Liver (tissue), 3 donors: ENCODE results near the gene BTN1A1.

ENCODE experiments used
- ATF3 ChIP-seq: IDR thresholded peaks from 2 replicates; pipeline ENCODE4 v1.6.1; 2016; ENCODE audit warnings: antibody characterized with exemption
- EGR1 ChIP-seq, 2 donors: IDR thresholded peaks; 2 replicates each; pipeline ENCODE4 v1.6.1; 2016 to 2018; ENCODE audit warnings: antibody characterized with exemption in 2 of 2, low read depth in 2 of 2
- GABPA ChIP-seq, 2 donors: IDR thresholded peaks in 1 of 2; conservative IDR thresholded peaks in 1 of 2; 2 replicates each; pipeline ENCODE4 v1.6.1; 2016; ENCODE audit warnings: antibody characterized with exemption in 2 of 2, mild to moderate bottlenecking in 1 of 2, moderate library complexity in 1 of 2
- HNF4G ChIP-seq: IDR thresholded peaks from 2 replicates; pipeline ENCODE4 v1.6.1; 2016; ENCODE audit warnings: antibody characterized with exemption
- JUND ChIP-seq, 2 donors: IDR thresholded peaks; 2 replicates each; pipeline ENCODE4 v1.6.1; 2016; ENCODE audit warnings: antibody characterized with exemption in 2 of 2
- SP1 ChIP-seq: IDR thresholded peaks from 2 replicates; pipeline ENCODE4 v1.6.1; 2018; ENCODE audit warnings: antibody characterized with exemption, mild to moderate bottlenecking
- TAF1 ChIP-seq: conservative IDR thresholded peaks from 2 replicates; pipeline ENCODE4 v1.6.1; 2016; ENCODE audit warnings: antibody characterized with exemption, mild to moderate bottlenecking
- TF ChIP-seq, protein P1 (sequence below): fragments of 150-350 bp; IDR thresholded peaks from 2 replicates; pipeline ENCODE4 v1.5.1; 2017; ENCODE audit warnings: improper control_type of control experiment, low read depth, low read length; ENCODE audit not compliant: missing input control
- TF ChIP-seq, protein P2 (sequence below): IDR thresholded peaks from 2 replicates; pipeline ENCODE4 v1.6.1; 2016; ENCODE audit warnings: antibody characterized with exemption
- TF ChIP-seq, protein P3 (sequence below): IDR thresholded peaks from 2 replicates; pipeline ENCODE4 v1.6.1; 2016; ENCODE audit warnings: antibody characterized with exemption, mild to moderate bottlenecking
- donor health status: healthy.
- donor health status: healthy.

- TF ChIP-seq, protein P1, sequence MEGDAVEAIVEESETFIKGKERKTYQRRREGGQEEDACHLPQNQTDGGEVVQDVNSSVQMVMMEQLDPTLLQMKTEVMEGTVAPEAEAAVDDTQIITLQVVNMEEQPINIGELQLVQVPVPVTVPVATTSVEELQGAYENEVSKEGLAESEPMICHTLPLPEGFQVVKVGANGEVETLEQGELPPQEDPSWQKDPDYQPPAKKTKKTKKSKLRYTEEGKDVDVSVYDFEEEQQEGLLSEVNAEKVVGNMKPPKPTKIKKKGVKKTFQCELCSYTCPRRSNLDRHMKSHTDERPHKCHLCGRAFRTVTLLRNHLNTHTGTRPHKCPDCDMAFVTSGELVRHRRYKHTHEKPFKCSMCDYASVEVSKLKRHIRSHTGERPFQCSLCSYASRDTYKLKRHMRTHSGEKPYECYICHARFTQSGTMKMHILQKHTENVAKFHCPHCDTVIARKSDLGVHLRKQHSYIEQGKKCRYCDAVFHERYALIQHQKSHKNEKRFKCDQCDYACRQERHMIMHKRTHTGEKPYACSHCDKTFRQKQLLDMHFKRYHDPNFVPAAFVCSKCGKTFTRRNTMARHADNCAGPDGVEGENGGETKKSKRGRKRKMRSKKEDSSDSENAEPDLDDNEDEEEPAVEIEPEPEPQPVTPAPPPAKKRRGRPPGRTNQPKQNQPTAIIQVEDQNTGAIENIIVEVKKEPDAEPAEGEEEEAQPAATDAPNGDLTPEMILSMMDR = no peak
- TF ChIP-seq HNF4G (no peak), TAF1 (no peak), GABPA (IDR thresholded peaks at IDR 0.05 in 1 of 2, conservative IDR thresholded peaks at IDR 0.05 in 1 of 2) (no peak), EGR1 (IDR thresholded peaks at IDR 0.05; ENCODE audit: low read depth in 2 of 2) (no peak), ATF3 (no peak), JUND (IDR thresholded peaks at IDR 0.05) (no peak), SP1 (no peak)
- TF ChIP-seq, protein P2, sequence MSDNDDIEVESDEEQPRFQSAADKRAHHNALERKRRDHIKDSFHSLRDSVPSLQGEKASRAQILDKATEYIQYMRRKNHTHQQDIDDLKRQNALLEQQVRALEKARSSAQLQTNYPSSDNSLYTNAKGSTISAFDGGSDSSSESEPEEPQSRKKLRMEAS = no peak
- TF ChIP-seq, protein P3, sequence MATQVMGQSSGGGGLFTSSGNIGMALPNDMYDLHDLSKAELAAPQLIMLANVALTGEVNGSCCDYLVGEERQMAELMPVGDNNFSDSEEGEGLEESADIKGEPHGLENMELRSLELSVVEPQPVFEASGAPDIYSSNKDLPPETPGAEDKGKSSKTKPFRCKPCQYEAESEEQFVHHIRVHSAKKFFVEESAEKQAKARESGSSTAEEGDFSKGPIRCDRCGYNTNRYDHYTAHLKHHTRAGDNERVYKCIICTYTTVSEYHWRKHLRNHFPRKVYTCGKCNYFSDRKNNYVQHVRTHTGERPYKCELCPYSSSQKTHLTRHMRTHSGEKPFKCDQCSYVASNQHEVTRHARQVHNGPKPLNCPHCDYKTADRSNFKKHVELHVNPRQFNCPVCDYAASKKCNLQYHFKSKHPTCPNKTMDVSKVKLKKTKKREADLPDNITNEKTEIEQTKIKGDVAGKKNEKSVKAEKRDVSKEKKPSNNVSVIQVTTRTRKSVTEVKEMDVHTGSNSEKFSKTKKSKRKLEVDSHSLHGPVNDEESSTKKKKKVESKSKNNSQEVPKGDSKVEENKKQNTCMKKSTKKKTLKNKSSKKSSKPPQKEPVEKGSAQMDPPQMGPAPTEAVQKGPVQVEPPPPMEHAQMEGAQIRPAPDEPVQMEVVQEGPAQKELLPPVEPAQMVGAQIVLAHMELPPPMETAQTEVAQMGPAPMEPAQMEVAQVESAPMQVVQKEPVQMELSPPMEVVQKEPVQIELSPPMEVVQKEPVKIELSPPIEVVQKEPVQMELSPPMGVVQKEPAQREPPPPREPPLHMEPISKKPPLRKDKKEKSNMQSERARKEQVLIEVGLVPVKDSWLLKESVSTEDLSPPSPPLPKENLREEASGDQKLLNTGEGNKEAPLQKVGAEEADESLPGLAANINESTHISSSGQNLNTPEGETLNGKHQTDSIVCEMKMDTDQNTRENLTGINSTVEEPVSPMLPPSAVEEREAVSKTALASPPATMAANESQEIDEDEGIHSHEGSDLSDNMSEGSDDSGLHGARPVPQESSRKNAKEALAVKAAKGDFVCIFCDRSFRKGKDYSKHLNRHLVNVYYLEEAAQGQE = no peak
Measured at GRCh38 chr6:26555505-26556262, 55.6 kb downstream of the BTN1A1 start.
